Measurements from ENCODE around the gene CAMSAP2.

DNA sequence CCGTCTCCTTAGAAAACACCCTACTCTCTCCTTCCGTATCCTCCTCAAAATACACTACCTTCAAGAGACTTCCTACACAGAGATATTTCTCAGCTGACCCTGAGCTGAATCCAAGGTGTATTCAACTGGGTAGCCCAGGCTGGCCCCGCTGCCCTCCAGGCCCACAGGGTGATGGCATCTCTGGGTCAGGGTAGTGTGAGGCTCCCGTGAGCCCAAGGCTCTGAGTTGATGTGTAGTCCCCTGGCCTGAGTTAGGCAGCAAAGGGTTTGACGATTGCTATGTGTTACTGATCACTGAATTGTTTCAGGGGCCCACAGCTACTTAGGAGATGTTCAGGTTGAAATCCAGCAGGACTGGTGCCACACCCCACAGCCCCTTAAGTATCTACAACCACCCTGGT lies 162.7 kb downstream of the CAMSAP2 start:
- TF ChIP-seq, protein P1, sequence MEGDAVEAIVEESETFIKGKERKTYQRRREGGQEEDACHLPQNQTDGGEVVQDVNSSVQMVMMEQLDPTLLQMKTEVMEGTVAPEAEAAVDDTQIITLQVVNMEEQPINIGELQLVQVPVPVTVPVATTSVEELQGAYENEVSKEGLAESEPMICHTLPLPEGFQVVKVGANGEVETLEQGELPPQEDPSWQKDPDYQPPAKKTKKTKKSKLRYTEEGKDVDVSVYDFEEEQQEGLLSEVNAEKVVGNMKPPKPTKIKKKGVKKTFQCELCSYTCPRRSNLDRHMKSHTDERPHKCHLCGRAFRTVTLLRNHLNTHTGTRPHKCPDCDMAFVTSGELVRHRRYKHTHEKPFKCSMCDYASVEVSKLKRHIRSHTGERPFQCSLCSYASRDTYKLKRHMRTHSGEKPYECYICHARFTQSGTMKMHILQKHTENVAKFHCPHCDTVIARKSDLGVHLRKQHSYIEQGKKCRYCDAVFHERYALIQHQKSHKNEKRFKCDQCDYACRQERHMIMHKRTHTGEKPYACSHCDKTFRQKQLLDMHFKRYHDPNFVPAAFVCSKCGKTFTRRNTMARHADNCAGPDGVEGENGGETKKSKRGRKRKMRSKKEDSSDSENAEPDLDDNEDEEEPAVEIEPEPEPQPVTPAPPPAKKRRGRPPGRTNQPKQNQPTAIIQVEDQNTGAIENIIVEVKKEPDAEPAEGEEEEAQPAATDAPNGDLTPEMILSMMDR (IDR thresholded peaks at IDR 0.05): no peak
- no peak for TF ChIP-seq POLR2A (IDR thresholded peaks at IDR 0.05)
